ENCODE results near the gene MTCL1.

GRCh38 chr18:8868276-8868675 is 162.9 kb downstream of the MTCL1 start:
- TF ChIP-seq CTCF (IDR thresholded peaks at IDR 0.05) (no peak), POLR2A (IDR thresholded peaks at IDR 0.05) (no peak)

All from ovary (tissue), 3 donors.